ACC112 (cell line): Measurements from ENCODE around the gene ARHGEF4.

ENCODE experiments used
- H2AFZ ChIP-seq: fragments of 200-600 bp; sonication (generic); one replicate; pipeline ENCODE4 v1.6.0; 2017; ENCODE audit warnings: antibody characterized with exemption, low read length; ENCODE audit not compliant: unreplicated experiment
- H3K27ac ChIP-seq: fragments of 200-600 bp; sonication (generic); 2 replicates; pipeline ENCODE4 v1.5.1; 2014; ENCODE audit warnings: low read depth, mild to moderate bottlenecking, antibody characterized with exemption, low read length, moderate library complexity
- H3K27me3 ChIP-seq: fragments of 200-600 bp; sonication (generic); 2 replicates; pipeline ENCODE4 v1.6.1; 2014; ENCODE audit warnings: mild to moderate bottlenecking, antibody characterized with exemption, low read length, moderate library complexity, mixed read lengths; ENCODE audit not compliant: insufficient read depth
- H3K36me3 ChIP-seq: fragments of 200-600 bp; sonication (generic); 2 replicates; pipeline ENCODE4 v1.6.1; 2016; ENCODE audit warnings: mild to moderate bottlenecking, antibody characterized with exemption, low read length, moderate library complexity, mixed read lengths; ENCODE audit not compliant: insufficient read depth
- H3K4me1 ChIP-seq: fragments of 200-600 bp; sonication (generic); one replicate; pipeline ENCODE4 v1.6.1; 2016; ENCODE audit warnings: low read length, mixed read lengths; ENCODE audit not compliant: insufficient read depth, unreplicated experiment, control insufficient read depth
- H3K4me3 ChIP-seq: fragments of 200-600 bp; sonication (generic); 2 replicates; pipeline ENCODE4 v1.5.1; 2014; ENCODE audit warnings: mild to moderate bottlenecking, low read depth, low read length
- H3K79me2 ChIP-seq: fragments of 200-600 bp; sonication (generic); one replicate; pipeline ENCODE4 v1.6.0; 2016; ENCODE audit warnings: low read length; ENCODE audit not compliant: control insufficient read depth, unreplicated experiment, insufficient read depth

ARHGEF4 gene

GRCh38 chr2:130875935-130876334, 39.2 kb downstream of the ARHGEF4 start:
- Histone ChIP-seq H3K4me1 (no peaks in the 10 kb centered on the region), H2AFZ (no peak overlapping the region), H3K27me3 (peaks cover 40% of the 10 kb centered on the region), H3K4me3 (no peak overlapping the region), H3K79me2 (no peaks in the 10 kb centered on the region), H3K27ac (no peak overlapping the region), H3K36me3 (no peaks in the 10 kb centered on the region)

- Histone ChIP-seq H2AFZ (no peak overlapping the region), H3K79me2 (no peaks in the 10 kb centered on the region), H3K27me3 (peaks cover 48% of the 10 kb centered on the region), H3K4me3 (no peak overlapping the region), H3K36me3 (no peaks in the 10 kb centered on the region), H3K4me1 (no peaks in the 10 kb centered on the region), H3K27ac (no peak overlapping the region)
Observed at GRCh38 chr2:130877258-130877657, 40.5 kb downstream of the ARHGEF4 start.

DNA sequence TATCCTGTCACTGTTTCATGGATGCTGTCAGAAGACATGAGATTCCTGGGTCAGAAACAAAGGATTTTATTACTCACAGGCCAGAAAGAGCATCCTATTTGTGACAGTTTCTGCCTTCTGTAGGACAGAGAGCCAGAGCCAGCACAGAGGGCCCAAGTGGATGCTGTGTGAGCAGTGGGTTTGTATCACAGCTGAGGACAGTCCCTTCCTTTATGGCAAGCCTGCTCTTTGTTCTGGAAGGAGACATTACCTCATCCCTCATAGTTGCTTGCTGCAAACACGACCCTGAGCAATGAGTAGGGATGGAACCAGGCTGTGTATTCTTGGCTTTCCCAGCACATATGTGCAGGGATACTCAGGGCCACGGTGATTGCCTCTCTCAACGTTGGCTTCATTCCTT, 41.6 kb downstream of the ARHGEF4 start:
- no peak overlapping the region for H3K27ac ChIP-seq
- no peak overlapping the region for H3K4me3 ChIP-seq
- H3K4me1 ChIP-seq = no peaks in the 10 kb centered on the region
- H3K27me3 ChIP-seq = peaks cover 52% of the 10 kb centered on the region
- no peaks in the 10 kb centered on the region for H3K79me2 ChIP-seq
- no peak overlapping the region for H2AFZ ChIP-seq
- no peaks in the 10 kb centered on the region for H3K36me3 ChIP-seq

- Histone ChIP-seq H2AFZ (no peak overlapping the region), H3K27me3 (peaks cover 52% of the 10 kb centered on the region), H3K79me2 (no peaks in the 10 kb centered on the region), H3K27ac (no peak overlapping the region), H3K4me1 (no peaks in the 10 kb centered on the region), H3K4me3 (no peak overlapping the region), H3K36me3 (no peaks in the 10 kb centered on the region)
Observed at GRCh38 chr2:130878933-130879332, 42.2 kb downstream of the ARHGEF4 start.

GRCh38 chr2:130882111-130882690, 45.5 kb downstream of the ARHGEF4 start:
- H3K4me3 ChIP-seq = no peak overlapping the region
- no peak overlapping the region for H2AFZ ChIP-seq
- peaks cover 36% of the 10 kb centered on the region for H3K27me3 ChIP-seq
- no peaks in the 10 kb centered on the region for H3K79me2 ChIP-seq
- no peak overlapping the region for H3K27ac ChIP-seq
- H3K36me3 ChIP-seq = no peaks in the 10 kb centered on the region
- no peaks in the 10 kb centered on the region for H3K4me1 ChIP-seq

DNA sequence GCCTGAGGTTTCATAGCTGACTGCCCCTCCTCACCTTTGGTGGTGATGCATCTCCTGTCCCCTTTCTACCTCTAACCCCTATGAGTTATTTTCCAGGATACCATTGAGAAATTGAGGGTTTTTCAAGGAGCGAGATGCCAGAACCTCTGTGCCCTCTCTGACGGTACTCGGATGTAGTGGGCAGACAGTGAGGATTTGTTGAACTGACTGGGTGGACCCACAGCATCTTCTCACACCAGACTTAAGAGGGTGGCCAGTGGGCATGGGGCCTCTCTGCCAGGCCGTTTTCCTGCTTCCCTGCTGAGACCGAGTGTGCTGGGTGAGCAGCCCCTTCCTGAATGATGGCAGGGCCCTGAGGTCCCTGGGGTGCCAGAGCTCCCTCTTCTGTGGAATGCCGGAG, 46.3 kb downstream of the ARHGEF4 start:
- Histone ChIP-seq H3K79me2 (no peaks in the 10 kb centered on the region), H3K27ac (no peak overlapping the region), H3K27me3 (peaks cover 39% of the 10 kb centered on the region), H3K36me3 (no peaks in the 10 kb centered on the region), H3K4me3 (no peak overlapping the region), H2AFZ (no peak overlapping the region), H3K4me1 (no peaks in the 10 kb centered on the region)

DNA sequence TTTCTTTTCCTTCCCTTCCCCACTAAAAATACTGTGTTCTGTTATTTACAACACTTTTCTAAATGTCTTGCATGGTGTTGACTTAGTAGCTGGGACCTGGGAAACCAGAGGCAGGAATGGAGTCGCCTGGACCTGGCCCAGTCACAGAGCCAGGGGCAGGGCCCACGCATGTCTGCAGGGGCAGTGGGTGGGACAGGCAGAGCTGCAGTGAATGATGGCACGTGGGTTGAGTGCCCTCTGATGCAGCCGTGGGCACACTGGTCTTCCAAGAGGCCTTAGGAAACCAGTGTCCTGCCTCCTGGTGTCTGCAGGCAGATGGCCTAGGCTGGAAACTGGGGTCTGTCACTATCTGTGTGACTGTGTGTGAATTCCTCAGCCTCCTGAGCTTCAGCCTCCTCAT, 46.8 kb downstream of the ARHGEF4 start:
- Histone ChIP-seq H3K79me2 (no peaks in the 10 kb centered on the region), H3K27ac (no peak overlapping the region), H3K4me1 (no peaks in the 10 kb centered on the region), H3K4me3 (no peak overlapping the region), H3K36me3 (no peaks in the 10 kb centered on the region), H2AFZ (no peak overlapping the region), H3K27me3 (peaks cover 39% of the 10 kb centered on the region)

GRCh38 chr2:130884013-130884412, 47.3 kb downstream of the ARHGEF4 start:
- H3K36me3 ChIP-seq = no peaks in the 10 kb centered on the region

DNA sequence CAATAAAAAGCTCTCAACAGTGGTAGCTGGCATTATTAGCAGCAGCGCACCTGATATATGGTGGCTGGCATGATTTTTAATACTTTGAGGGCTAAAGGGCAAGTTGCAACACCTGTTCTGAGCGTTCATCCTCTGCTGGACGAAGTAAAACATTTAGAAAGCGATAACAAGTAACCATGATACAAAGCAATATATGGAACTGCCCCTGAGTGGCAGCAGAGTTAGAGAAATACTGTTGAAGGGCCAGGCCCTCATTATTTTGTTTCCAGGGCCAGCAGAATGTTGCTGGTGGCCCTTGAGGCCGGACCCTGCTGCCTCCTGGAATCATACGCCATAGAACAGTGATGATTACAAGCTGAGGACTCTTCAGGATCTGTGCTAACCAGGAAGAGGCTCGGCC, 47.8 kb downstream of the ARHGEF4 start:
- Histone ChIP-seq H3K4me1 (no peaks in the 10 kb centered on the region), H3K27ac (no peak overlapping the region), H3K4me3 (no peak overlapping the region)

More at GRCh38 chr2:130884013-130884412, 47.3 kb downstream of the ARHGEF4 start:
- Histone ChIP-seq H3K27ac (no peak overlapping the region), H2AFZ (no peak overlapping the region), H3K79me2 (no peaks in the 10 kb centered on the region), H3K4me1 (no peaks in the 10 kb centered on the region), H3K4me3 (no peak overlapping the region), H3K27me3 (peaks cover 37% of the 10 kb centered on the region)

DNA sequence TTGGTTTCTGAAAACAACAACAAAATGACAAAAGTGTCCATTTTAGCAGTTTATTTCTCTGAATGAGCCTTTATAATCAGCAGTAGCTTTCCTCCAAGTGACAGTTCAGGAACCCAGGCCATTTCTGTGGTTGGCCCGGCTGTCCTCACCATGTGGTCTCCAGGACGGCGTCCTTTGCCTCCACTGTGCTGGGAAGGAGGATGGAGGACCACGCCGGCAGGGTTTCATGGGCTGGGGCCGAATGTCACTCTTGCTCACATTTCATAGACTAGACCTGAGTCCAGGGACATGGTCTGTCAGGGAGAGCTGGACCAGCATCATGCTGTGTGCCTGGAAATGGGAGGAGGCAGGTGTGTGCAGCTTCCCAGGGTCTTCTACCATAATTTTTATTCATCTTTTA, 50.9 kb downstream of the ARHGEF4 start:
- no peaks in the 10 kb centered on the region for H3K36me3 ChIP-seq
- H3K4me3 ChIP-seq = no peak overlapping the region

More for the DNA sequence above, 47.8 kb downstream of the ARHGEF4 start:
- Histone ChIP-seq H3K36me3 (no peaks in the 10 kb centered on the region), H3K27me3 (peaks cover 41% of the 10 kb centered on the region), H2AFZ (no peak overlapping the region), H3K79me2 (no peaks in the 10 kb centered on the region)

DNA sequence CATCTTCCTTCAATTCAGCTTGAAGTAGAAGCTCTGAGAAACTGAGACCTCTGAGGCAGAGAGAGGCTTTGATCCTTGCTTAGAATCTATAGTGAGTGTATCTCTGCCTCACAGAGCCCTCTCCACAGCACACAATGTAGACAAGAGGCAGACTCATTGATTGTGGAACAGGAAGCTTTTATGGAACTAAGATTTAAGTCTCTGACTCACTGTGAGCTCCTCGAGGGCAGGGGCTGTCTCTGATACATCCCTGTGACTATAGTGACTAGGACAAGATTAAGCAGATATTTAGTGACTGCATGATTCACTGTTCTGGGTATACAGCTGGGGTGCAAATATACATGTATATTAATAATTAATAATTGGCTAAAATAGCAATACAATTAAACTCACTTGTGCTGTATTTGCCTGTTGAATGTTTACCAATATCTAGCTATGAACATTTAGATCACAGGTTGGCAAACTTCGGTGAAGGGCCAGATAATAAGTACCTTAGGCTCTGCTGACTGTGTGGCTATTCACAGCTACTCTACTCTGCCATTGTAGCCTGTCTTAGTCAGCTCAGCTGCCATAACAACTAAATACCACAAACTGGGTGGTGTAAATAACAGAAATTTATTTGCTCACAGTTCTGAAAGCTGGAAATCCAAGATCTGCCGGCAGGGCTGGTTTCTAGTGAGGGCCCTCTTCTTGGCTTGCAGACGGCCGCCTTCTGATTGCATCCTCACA, 54.4 kb downstream of the ARHGEF4 start:
- H3K36me3 ChIP-seq = no peaks in the 10 kb centered on the region
- no peaks in the 10 kb centered on the region for H3K79me2 ChIP-seq
- H3K4me3 ChIP-seq = no peak overlapping the region
- H3K27me3 ChIP-seq = peaks cover 52% of the 10 kb centered on the region
- no peaks in the 10 kb centered on the region for H3K4me1 ChIP-seq
- no peak overlapping the region for H3K27ac ChIP-seq
- no peak overlapping the region for H2AFZ ChIP-seq

More for the DNA sequence above, 50.9 kb downstream of the ARHGEF4 start:
- Histone ChIP-seq H3K4me1 (no peaks in the 10 kb centered on the region), H3K27me3 (peaks cover 47% of the 10 kb centered on the region), H3K27ac (no peak overlapping the region), H2AFZ (no peak overlapping the region), H3K79me2 (no peaks in the 10 kb centered on the region)
